ENCODE data around the gene THTPA.

Gene THTPA

DNA sequence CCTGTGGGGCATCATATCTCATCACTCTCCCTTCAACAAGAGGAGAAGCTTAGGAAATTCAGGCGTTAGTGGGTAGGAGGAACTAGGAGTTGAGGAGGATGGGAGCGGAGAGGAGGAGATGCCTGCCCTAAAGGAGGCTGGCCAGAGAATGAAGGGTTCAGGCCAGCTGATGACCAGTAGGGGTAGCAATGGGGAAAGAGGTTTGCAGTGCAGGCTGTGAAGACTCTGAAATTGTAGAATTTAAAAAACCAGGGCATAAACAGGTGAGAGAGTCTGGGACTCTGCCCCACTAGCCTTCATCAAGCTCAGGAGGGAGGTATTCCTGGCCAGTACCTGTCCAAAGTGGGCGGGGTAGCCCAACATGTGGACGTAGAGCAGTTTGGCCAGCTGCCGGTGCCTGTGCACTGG, 10.7 kb downstream of the THTPA start:
- H3K36me3 Mint-ChIP-seq (ENCODE audit: low read depth), result peaks cover 31% of the 10 kb centered on the region
- peaks cover 33% of the 10 kb centered on the region for H3K4me1 Mint-ChIP-seq (ENCODE audit: low read depth)
- H3K9me3 Mint-ChIP-seq, result no peaks in the 10 kb centered on the region
- peak overlapping the region; percentile 100 for H3K4me3 Mint-ChIP-seq
- H3K27me3 Mint-ChIP-seq, result no peaks in the 10 kb centered on the region
- peak overlapping the region; percentile 100 for H3K27ac Mint-ChIP-seq

DNA sequence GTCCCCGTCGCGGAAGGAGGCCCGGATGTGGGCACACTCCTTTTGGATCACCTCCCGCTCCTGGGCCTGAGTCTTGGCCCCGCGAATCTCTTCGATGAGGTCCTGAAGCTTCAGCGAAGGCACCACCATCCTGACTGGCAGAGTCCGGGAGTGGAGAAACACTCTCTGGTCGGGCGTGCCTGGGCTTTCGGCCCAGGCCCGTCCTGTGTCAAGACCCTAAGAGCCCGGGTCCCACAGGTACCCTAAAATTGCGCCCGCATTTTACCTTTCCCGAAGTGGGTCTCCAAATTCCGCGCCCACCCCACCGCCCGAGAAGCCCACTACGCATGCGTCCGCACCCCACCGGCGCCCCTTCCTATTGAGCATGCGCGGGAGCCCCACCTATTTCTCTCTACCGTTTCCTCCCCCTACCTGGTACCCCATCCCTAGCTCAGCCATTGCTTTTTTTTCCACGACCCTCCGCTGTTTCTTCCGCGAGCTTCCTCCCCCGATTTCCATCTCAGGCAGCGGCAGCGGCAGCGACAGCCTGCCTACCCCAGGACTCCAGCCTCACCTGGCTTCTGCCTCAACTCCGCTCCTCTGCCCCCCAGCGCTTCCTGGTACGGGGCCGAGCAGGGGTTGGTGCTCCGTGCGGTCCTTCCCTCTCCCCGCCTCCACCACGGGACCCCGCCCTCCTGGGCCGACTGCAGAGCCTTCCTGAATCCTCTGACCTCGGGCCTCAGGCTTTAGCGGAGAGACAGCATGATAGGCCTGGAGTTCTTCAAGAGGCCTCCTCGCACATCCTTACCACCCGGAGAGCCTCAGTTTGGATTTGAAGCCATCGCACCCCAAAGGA, 11.3 kb downstream of the THTPA start, which contains the start of gene AP1G2:
AP1G2 (minus strand) TSS at position 606 of the 835 bp plus-strand sequence; CDS start at position 129, 477 bp downstream.
- H3K4me1 Mint-ChIP-seq (ENCODE audit: low read depth), result peaks cover 31% of the 10 kb centered on the region

DNA sequence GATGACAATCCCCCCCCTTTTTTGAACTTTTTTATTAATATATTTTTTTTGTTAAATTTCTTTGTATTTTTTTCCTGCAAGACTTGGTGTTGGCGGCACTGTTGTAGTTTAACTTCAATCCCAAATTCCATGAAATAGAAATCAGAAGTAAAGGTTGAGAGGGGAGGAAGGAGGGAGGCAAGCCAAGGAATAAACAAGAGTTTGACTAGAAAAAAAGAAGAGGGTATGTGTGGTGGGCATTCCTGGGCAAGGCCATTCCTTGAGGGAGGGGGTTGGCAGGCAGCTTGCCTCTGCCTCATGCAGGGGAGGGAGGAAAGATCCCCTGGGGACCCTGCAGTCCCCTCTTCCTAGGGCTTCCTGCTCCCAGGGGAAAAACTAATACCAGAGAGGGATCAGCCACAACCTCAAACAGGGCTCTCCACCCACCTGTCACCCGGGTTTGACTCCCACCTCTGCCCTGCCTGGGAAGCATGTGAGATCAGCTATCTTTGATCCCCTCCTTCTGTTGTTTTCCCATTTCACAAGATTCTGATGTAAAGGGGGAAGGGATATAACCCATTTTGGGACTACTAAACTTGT, 12.0 kb downstream of the THTPA start:
- no peaks in the 10 kb centered on the region for H3K9me3 Mint-ChIP-seq
- peak overlapping the region; percentile 100 for H3K4me3 Mint-ChIP-seq
- peaks cover 26% of the 10 kb centered on the region for H3K4me1 Mint-ChIP-seq (ENCODE audit: low read depth)
- H3K27me3 Mint-ChIP-seq, result peaks cover 7% of the 10 kb centered on the region
- H3K27ac Mint-ChIP-seq, result peak overlapping the region; percentile 100
- H3K36me3 Mint-ChIP-seq (ENCODE audit: low read depth), result peaks cover 23% of the 10 kb centered on the region

More for the DNA sequence above, 11.3 kb downstream of the THTPA start, which contains the start of gene AP1G2:
- H3K36me3 Mint-ChIP-seq (ENCODE audit: low read depth), result peaks cover 28% of the 10 kb centered on the region
- peaks cover 6% of the 10 kb centered on the region for H3K27me3 Mint-ChIP-seq
- H3K27ac Mint-ChIP-seq, result peak within 1 kb of the TSS; percentile 100
- H3K4me3 Mint-ChIP-seq, result peak within 1 kb of the TSS; percentile 100
- H3K9me3 Mint-ChIP-seq, result no peaks in the 10 kb centered on the region

DNA sequence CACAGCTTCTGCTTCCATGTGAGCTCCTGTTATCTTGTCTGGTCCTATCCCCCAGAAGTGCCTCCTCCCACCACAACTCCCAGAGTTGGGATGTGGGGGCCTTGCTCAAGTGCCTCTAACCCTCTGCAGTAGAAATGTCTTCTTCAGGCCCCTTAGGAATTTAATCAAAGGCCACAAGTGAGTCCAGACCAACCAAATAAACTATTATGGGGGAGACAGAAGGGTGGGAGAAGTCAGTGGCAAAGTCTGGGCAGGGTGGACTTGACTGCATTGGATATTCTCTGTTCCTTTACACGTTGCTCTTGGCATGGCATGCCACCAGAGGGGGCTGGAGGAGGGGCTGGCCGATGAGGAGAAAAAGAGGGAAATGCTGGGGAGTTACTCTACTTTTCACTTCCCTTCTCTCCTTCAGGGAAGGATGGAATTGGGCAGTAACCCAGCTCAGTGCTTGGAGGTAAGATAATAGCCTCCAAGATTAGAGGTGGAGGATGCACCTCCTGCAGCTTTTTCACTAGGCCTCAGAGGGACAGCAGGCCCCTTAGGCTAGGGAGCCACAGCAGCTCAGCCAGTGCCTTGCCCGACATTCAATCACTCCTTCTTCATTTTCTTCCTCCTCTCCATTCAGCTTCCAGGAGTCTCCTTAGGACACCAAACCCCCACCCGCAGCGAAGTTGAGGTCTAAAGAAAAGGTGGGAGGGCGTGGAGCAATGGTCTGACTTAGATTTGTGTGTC, 12.7 kb downstream of the THTPA start:
- H3K4me3 Mint-ChIP-seq, result peak overlapping the region; percentile 100
- peaks cover 26% of the 10 kb centered on the region for H3K4me1 Mint-ChIP-seq (ENCODE audit: low read depth)
- peaks cover 23% of the 10 kb centered on the region for H3K36me3 Mint-ChIP-seq (ENCODE audit: low read depth)
- H3K9me3 Mint-ChIP-seq, result no peaks in the 10 kb centered on the region
- H3K27me3 Mint-ChIP-seq, result peaks cover 10% of the 10 kb centered on the region
- peak overlapping the region; percentile 100 for H3K27ac Mint-ChIP-seq

DNA sequence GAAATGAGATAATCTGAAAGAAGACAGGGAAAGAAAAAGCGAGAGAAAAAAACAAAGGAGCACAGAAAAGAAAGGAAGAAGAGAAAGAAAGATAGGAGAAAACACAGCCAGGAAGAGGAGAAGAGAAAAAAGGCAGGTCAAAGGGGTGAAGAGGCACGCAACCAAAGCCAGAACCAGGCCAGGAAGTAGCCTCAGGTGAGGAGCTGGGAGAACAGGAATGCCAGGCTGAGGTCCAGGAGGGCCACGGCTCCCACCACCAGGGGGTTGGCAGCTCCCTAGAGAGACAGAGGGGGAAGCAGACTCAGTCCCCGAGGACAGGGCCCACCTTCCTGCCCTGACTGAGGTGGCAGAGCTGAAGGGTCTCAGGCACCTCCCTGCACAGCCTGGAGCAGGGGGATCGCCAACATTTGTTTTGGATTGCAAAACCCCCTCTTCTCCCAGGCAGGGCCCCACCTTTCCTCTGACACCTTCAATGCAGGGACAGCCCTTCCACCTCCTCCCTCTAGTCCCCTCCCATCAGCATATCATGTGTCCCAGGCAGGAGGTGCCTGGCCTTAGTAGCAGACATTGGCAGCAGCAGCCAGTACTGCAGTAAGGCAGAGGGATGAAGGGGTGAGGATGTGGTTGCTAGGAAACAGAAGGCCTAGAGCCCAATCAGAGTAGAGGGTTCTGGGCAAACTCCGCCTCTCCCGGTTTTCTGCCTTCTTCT, 13.5 kb downstream of the THTPA start:
- Mint-ChIP-seq H3K4me1 (ENCODE audit: low read depth) (peaks cover 26% of the 10 kb centered on the region), H3K27ac (no peak overlapping the region)

DNA sequence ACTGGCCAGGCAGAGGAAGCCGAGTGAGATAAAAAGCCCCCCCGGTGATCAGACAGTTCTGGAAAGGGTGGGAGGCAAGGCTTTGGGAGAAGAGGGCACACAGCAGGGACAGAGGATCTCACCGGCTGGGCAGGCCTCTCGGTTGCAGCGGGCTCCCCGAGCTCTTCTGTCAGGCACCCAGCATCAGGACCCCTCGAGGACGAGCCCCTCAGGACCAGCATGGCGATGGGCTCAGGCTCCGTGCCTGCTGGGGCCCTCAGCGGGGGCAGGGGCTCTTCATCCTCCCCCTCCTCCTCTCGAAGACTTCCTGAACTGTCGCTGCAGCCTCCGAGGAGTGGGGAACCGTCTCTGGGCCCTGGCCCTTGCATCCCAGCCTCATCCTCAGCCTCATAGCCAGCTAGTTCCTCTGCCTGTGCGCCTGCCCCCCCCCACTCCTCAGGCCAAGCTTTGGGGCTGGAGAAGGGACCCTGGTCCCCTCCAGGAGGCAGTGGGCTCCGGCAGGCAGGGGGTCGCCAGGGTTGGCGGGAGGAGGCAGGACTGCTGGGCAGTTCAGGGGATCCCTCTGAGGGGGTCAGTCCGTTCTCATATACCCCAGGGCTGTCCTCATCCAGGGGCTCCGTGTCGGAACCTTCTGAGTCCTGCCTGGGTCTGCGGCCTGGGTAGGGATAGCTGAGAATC, 14.9 kb downstream of the THTPA start:
- H3K4me1 Mint-ChIP-seq (ENCODE audit: low read depth), result peaks cover 26% of the 10 kb centered on the region
- H3K27me3 Mint-ChIP-seq, result peaks cover 24% of the 10 kb centered on the region
- H3K9me3 Mint-ChIP-seq, result no peaks in the 10 kb centered on the region
- H3K4me3 Mint-ChIP-seq, result no peak overlapping the region
- no peak overlapping the region for H3K27ac Mint-ChIP-seq
- peaks cover 8% of the 10 kb centered on the region for H3K36me3 Mint-ChIP-seq (ENCODE audit: low read depth)

More for the DNA sequence above, 13.5 kb downstream of the THTPA start:
- no peak overlapping the region for H3K4me3 Mint-ChIP-seq
- peaks cover 17% of the 10 kb centered on the region for H3K36me3 Mint-ChIP-seq (ENCODE audit: low read depth)
- no peaks in the 10 kb centered on the region for H3K9me3 Mint-ChIP-seq
- H3K27me3 Mint-ChIP-seq, result peaks cover 14% of the 10 kb centered on the region

DNA sequence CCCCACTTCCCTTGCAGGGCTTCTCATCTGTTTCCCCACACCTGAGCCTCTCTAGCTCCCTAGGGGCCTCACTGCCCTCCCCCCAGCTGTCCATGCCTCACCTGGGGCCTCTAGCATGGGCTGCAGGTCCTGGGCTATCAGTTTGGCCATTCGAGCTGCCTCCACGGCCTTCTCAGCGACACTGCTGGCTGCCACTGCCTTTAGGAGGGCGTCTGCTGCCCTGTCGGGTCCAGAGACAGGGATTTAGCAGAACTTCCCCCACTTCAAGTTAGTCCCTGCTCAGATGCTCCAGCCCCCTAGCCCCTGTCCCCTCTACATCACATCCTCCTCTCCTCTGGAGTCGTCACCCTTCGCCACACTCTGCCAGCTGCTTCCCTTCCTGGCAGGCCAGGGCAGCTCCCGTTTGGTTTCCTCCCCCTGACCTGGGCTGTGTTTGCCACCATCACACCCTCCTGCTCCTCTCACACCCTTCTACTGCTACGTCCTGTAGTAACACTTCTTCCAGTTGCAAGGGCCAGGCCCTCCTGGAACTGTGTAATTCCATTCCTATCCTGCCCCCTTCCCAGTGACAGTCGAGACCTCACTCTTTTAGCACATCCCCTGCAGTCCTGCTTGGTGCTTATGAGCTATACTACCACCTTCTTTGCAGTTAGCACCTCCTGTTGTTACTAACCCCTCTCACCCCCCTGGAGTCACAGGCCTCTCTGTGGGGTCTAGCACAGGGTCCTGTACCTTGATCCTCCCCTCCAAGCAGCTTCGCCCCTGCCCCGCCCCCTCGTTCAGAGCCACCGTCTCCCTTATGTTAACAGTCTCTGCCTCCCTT, 15.8 kb downstream of the THTPA start:
- no peak overlapping the region for H3K27ac Mint-ChIP-seq
- H3K36me3 Mint-ChIP-seq (ENCODE audit: low read depth), result peaks cover 4% of the 10 kb centered on the region
- H3K4me1 Mint-ChIP-seq (ENCODE audit: low read depth), result peaks cover 25% of the 10 kb centered on the region
- peaks cover 31% of the 10 kb centered on the region for H3K27me3 Mint-ChIP-seq
- H3K9me3 Mint-ChIP-seq, result no peaks in the 10 kb centered on the region
- no peak overlapping the region for H3K4me3 Mint-ChIP-seq

DNA sequence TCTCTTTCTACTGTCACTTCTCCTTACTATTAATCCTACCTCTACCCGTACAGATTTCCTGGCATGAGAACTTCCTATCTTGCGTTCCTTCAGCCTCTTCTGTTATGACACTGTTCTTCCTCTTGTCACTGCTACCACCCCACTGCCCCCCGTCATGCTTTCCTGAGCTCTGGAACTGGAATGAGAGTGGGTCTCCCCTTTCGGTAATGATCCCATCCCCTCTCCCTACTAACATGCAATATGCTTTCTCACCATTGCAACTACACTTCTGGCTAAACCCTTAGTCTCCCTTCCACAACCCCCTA, 16.4 kb downstream of the THTPA start:
- H3K27ac Mint-ChIP-seq, result no peak overlapping the region

DNA sequence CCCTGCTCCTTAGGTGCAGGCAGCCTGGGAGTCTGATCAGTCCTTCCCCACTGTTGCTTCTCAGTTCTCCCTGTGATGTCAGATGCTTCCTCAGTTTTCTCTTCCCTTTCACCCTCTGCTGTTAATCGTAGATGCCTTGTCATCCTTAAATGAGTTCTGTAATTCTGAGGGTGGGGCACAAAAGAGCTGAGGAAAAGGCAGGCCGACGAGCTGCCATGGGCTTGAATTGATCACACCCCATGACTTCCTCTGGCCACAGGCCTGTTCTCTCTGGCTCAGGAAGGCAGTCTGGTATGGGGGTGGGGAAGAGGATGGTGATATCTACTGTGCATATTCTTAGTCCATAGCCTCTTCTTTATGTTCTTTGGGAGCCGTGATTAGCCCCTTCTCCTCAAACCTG, 16.8 kb downstream of the THTPA start:
- Mint-ChIP-seq H3K27me3 (peaks cover 32% of the 10 kb centered on the region), H3K36me3 (ENCODE audit: low read depth) (no peaks in the 10 kb centered on the region), H3K9me3 (no peaks in the 10 kb centered on the region), H3K4me1 (ENCODE audit: low read depth) (peaks cover 20% of the 10 kb centered on the region), H3K4me3 (no peak overlapping the region), H3K27ac (no peak overlapping the region)

More for the DNA sequence above, 16.4 kb downstream of the THTPA start:
- Mint-ChIP-seq H3K36me3 (ENCODE audit: low read depth) (peaks cover 2% of the 10 kb centered on the region), H3K4me3 (no peak overlapping the region), H3K9me3 (no peaks in the 10 kb centered on the region), H3K27me3 (peaks cover 32% of the 10 kb centered on the region), H3K4me1 (ENCODE audit: low read depth) (peaks cover 23% of the 10 kb centered on the region)

DNA sequence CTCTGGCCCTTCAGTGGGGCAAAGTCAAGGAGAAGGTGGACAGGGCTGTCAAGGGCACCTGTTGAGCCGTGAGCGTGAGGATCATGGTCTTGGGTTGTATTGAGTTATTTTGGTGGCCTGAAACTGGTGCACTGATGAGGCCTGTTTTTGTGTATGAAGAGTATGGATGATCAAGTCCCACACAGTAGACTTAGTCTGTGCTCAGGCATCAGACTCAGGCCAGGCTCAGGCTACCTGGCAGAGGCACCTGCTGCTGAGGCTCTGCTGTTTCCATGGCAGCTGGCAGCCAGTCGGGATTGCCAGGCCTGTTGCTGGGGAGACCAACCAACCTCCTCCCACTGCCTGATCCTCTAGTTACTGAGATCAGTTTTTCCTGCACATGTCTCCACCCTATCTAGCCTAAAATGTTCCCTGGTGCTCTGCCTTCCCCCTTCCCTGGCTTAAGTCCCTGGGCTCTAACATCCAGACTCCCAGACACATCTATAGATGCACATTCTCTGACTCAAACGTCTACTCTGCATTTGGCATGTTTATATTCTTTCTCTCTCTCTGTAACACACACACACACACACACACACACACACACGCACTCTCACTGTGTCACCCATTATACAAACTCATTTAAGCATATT, 17.4 kb downstream of the THTPA start:
- no peak overlapping the region for H3K27ac Mint-ChIP-seq
- no peaks in the 10 kb centered on the region for H3K36me3 Mint-ChIP-seq (ENCODE audit: low read depth)
- no peaks in the 10 kb centered on the region for H3K9me3 Mint-ChIP-seq
- H3K4me1 Mint-ChIP-seq (ENCODE audit: low read depth), result peaks cover 15% of the 10 kb centered on the region
- peaks cover 35% of the 10 kb centered on the region for H3K27me3 Mint-ChIP-seq
- H3K4me3 Mint-ChIP-seq, result no peak overlapping the region

DNA sequence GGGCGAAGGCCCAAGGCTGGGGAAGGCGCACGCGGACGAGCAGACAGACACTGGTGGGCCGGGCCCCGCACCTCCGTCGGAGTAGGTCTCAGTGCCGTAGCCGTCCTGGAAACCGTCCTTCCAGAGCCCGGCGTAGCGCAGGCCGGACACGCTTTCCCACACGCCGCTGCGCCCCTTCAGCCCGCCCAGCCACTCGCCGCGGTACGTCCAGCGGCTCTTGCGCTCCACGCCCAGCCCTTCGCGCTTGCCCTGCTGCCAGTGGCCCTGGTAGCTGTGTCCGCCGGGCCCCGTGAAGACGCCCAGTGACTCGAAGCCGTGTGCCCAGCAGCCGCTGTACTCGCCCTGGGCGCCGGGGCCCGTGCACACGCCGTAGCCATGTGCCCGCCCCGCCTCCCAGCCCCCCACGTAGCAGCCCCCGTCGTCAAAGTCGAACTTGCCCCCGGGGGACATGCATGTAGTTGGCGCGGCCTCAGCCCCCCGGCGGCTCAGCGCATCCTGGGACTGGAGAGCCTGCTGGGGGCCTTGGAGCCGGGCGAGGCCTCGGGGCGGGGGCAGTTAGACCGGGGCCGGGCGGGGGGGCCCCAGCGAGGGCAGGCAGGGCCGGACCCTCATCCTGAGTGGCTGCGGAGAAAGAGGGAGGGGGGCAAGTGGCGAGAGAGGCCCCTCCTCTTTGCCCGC, 21.1 kb downstream of the THTPA start:
- H3K27me3 Mint-ChIP-seq, result peaks cover 49% of the 10 kb centered on the region
- H3K4me1 Mint-ChIP-seq (ENCODE audit: low read depth), result peaks cover 14% of the 10 kb centered on the region
- no peak overlapping the region for H3K27ac Mint-ChIP-seq
- H3K36me3 Mint-ChIP-seq (ENCODE audit: low read depth), result no peaks in the 10 kb centered on the region
- no peaks in the 10 kb centered on the region for H3K9me3 Mint-ChIP-seq
- peak overlapping the region; percentile 55 for H3K4me3 Mint-ChIP-seq

DNA sequence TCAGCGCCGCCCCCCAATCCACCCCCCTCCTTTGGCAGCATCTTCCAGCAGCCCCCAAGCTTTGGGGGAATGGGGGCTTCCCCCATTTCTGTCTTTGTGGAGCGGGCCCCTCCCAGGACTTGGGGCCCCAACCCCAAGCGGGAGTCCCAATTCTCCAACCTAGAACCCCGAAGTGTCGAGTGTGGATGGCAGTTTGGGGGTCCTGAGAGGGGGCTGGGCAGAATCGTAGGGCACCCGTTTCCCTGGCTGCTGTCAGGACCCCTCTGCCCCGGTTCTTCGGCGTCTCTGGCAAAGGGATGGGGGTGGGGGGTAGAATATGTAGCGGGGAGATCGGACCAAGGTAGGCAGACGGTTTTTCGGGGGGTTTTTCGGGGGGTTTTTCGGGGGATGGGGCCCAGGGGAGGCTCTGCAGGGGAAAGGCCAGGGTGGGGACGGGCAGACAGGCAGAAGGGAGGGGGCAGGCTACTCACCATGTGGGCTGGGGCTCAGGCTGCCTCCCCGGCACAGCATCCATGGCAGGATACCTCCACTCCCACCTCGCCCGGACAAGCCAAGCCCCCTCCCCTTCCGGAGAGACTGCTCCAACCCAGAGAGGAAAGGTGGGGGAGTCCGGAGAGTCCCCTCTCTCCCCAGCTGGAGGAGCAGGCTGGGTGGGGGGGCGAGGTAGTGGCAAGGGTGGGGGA, 21.8 kb downstream of the THTPA start:
- Mint-ChIP-seq H3K4me3 (no peak overlapping the region), H3K36me3 (ENCODE audit: low read depth) (no peaks in the 10 kb centered on the region), H3K27me3 (peaks cover 47% of the 10 kb centered on the region)

More for the DNA sequence above, 21.8 kb downstream of the THTPA start:
- Mint-ChIP-seq H3K27ac (no peak overlapping the region), H3K4me1 (ENCODE audit: low read depth) (peaks cover 14% of the 10 kb centered on the region), H3K9me3 (no peaks in the 10 kb centered on the region)
